ENCODE measurements around the gene TBXA2R.
"Not testable (repeated sequence)": the region's sequence is repeated elsewhere in the genome, so short reads cannot be mapped to it uniquely, and the experiment has no call there.

TBXA2R gene

DNA sequence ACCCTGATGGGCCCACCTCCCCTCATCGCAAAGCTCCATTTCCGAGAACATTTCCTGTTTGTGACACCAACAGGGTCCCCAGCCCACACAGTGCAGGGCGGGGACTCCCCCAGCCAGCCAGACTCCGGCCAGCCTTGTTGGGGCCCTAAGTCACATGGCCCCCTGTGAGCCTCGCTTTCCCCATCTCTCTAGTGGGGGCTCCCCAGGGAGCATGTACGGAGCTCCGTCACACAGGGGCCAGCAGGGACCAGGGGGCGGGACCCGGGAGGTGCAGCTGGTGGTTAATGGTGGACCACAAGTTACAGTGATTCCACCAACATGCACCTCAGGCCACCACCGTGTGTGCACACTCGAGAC lies 1.7 kb downstream of the TBXA2R start:
- no peak for DNase-seq

DNA sequence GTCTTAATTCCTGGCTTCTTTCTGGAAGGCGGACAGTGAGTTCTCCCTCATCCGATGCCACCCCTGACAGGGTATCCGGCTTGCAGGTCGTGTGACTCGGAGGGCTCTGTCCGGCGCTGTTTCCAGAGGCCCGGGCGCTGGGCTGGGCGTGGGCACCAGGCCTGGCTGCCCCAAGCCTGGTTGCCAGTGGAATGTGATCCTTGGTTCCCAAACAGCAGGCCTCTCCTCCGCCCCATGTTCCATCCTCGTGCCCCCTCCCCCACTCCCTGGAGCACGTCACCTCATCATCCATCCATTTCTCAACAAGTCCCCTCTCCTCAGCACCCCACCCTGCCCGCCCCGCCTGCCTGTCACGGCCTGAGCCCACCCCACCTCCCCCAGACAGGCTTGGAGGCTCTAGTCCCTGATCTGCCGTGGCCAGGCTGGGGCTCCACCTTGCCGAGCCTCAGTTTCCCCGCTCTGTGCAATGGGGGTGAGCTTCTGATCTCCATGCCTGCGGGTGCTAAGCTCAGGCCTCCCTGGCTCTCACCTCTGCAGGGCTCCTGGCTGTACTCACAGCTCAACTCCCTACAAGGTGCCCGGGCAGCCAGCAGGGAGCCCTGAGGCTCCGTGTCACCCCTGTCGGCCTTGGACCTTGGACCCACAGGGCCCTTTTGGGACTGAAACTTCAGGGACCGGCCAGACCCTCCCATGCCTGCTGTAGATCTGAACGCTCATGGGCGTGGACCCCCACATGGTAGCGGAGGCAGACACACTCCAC lies 2.3 kb downstream of the TBXA2R start:
- DNase-seq: no peak

DNA sequence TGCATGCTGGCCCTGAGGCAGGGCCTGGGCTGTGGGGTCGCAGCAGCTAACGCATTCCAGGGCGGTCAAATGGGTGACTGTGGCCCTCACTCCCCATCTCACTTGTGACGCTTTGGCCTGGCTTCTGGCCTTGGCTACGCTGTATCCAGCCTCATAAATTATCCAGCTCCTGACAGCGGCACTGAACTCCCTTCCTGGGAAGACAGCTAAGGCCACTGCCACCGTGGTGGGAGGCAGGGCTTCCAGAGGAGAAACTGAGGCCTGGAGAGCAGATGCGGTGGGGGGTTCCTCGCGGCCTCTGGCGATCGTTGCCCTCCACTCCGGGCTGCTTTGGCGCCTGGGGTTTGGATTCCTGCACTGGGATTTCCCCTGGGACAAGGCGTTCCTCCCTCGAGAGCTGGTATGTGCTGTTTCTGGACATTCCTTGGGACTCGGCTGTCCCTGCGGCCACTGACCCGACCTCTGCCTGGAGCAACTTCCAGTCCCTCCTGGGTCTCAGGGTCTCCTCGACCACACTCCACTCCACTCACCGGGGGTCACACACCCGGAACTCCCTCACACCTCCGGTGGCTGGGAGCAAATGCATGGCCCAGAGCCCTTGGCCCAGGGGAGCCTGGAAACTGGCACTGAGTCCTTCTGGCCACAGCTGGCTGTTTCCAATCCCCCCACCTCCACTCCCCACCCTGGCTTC lies 3.4 kb downstream of the TBXA2R start:
- DNase-seq: peak; percentile 22

DNA sequence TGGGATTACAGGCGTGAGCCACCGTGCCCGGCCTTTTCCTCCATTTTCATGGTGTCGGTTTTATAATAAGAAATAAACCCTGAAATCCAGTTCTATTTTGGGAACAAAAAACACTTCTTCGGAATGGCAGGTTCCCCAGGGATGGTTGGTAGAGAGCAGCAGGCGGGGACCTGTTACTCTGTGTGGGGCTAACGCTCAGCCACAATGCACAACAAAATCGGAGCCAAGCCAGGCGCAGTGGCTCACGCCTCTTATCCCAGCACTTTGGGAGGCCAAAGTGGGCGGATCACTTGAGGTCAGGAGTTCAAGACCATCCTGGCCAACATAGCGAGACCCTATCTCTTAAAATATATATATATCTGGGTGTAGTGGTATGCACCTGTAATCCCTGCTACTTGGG lies 5.7 kb downstream of the TBXA2R start:
- no peak for DNase-seq

DNA sequence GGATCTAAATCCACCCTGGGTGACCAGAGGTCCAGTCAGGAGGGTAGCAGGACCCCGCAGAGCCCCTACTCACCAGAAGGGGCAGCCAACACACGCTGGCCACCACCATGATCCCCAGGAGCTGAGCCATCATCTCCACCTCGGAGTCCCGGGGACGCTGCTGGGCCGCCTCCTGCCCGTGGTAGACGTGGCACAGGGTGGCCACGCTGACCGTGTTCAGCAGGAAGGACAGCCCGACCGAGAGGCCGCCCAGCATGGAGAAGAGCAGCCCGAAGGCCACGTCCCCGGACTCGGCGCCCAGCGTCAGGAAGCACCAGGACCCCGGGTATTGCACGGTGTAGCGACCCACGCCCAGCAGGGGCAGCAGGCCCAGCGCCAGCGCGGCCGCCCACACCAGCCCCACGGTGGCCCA lies 6.9 kb downstream of the TBXA2R start:
- DNase-seq: no peak

DNA sequence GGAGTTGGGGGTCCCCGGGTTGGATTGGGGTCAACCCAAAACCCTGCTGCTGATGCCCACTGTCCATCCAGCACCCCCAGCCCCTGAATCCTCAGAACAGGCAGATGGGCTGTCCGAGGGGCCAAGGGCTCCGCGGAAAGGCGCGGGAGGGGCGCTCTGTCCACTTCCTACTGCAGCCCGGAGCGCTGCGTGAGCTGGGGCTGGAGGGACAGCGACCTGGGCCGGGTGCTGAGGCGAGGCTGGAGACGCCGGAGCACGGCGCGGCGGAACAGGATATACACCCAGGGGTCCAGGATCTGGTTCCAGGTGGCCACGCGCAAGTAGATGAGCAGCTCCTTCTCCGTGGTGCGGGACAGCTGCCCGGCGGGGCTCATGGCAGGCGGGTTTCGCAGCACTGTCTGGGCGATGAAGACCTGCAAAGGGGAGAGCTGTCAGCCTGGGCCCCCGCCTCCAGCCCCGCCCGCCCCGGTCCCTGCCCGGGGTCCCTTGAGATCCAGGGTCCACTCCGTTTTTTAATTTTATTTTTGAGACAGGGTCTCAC lies 11.1 kb downstream of the TBXA2R start:
- no peak for DNase-seq

DNA sequence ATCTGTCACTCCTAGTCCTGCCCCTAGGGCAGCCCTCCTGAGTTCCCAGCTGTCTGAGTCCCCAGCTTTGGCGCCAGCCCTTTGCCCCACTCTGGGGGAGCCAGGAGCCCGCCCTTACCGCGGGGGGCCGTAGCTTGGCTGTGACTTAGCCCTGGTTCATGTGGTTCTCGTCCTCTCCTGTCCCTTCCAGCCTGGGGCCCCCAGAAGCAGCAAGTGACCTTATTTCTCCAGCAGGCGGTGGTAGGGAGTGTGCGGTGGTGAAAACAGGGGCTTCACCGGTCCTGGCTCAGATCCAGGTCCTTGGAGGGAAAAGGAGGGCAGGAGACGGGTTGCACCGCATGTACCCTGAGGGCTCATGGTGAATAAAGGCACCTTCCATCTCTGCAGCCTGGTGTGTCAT lies 13.5 kb downstream of the TBXA2R start:
- no peak for DNase-seq

DNA sequence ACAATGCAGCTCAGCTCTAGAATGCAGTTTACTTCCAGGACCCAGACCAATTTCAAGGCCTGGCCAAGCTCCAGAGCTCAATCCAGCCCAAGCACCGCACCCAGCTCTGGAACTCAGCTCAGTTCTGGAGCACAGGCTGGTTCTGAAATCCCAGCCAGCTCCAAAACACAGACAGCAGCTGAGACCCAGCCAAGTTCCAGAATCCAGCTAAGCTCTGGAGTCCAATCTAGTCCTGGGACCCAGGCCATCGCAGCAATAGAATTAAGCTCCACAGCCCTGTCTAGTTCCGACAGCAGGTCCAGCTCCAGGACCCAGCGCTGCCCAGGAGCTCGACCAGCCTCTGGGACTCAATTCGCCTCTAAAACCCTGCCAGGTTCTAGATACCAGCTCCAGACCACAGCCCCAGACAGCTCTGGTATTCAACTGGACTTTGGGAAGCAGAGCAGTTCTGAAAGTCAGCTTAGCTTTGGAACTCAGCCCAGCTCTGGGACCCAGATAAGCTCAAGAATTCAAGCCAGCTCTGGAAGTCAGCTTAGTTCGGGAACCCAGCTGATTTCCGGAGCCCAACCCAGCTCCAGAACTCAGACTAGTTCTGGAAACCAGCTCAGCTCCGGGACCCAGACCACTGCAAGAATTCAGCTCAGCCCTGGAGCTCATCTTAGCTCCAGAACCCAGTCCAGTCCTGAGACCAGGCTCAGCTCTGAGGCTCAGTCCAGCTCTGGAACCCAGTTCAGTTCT lies 14.6 kb downstream of the TBXA2R start:
- no peak for DNase-seq

DNA sequence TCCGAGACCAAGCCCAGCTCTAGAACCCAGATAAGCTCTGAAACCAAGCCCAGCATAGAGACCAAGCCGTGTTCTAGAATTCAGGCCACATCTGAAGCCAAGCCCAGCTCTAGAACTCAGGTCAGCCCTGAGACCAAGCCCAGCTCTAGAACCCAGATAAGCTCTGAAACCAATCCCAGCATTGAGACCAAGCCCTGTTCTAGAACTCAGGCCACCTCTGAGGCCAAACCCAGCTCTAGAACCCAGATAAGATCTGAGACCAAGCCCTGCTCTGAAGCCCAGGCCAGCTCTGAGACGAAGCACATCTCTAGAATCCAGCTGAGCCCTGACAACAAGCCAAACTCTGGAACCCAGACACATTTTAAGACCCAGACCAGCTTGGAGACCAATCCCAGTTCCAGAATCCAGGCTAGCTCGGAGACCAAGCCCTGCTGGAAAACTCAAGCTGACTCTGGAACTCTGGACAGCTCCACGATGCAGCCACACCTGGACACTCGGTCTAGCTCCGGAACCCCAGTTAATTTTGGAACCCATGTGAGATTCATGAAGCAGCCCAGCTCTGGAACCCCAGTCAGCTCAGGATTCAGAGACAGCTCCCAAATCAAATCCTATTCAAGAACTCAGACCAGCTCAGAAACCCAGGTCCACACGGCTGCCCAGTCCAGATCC lies 15.6 kb downstream of the TBXA2R start:
- DNase-seq: no peak

DNA sequence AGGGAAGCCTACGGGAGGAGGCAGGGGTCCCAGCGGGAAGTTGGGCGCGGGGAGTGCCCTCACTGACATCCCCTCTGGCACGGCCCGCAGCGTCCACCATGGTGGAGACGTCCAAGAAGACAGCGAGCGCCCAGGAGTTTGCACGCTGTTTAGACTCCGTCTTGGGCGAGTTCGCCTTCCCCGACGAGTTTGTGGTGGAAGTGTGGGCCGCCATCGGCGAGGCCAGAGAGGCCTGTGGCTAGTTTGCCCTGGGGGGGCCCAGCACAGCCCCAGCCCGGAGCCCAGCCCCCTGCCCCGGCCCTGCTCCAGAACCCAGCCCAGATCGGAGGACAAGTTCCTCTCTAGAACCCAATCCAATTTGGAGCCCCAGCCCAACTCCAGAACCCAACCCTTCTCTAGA lies 16.7 kb downstream of the TBXA2R start:
- no peak for DNase-seq

DNA sequence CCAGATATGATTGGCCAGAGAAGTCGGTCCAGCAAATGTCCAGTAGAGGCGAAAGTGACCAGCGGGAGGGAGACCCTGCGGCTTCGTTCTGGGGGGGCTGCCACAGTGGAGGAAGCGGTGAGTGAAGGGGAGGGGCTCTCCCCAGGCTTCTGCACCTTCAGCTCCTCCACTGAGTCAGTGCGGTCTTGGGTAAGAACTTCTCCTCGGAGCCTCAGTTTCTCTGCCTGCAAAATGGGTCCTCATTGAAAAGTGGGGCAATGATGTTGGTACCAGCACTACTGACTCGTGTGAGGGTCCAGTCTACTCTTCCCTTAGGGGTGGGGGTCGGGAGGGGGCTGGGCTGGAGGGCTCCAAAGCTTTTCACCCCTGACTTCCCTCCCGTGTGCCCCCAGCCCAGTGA lies 17.2 kb downstream of the TBXA2R start:
- no peak for DNase-seq

DNA sequence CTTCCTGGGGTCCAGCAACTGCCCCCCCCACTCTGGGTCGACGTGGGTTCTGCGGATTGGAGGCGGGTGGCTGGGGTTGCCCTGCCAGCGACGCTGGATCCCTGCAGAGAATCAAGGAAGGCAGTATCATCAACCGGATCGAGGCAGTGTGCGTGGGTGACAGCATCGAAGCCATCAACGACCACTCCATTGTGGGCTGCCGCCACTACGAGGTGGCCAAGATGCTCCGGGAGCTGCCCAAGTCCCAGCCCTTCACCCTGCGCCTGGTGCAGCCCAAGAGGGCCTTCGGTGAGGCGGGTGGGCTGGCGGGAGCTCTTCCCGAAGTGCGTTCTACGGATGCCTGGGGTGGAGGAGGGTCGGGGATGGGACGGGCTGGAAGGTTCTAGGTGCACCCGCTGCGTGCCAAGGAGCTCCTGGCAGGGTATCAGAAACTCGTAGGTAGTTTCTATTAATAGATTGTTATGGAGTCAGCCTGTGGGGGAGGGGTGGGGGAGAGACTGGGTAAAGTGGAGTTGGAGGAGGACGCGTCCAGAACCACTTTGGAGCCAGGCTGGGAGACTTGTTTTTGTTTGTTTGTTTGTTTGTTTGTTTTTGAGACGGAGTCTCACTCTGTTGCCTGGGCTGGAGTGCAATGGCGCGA lies 19.8 kb downstream of the TBXA2R start:
- DNase-seq: no peak

DNA sequence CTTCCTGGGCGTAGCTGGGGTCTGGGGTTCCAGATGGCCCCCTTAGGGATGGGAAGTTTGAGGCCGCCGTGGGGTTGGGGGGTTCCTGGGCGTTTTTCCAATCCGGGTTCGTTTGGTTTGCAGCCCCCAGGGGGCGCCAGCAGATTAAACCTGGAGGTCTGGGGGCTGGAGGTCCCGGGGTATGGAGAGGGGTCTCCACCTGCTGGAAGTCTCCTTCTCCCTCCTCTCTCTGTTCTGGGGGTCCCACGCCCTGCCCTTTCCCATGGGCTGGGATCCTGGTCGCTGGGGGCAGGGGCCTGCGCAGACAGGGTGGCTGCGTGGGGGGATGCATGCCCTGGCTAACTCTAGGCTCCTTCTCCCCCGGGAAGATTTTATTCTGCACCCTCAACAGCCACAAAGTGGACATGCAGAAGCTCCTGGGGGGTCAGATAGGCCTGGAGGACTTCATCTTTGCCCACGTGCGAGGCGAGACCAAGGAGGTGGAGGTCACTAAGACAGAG lies 20.5 kb downstream of the TBXA2R start:
- DNase-seq: no peak

DNA sequence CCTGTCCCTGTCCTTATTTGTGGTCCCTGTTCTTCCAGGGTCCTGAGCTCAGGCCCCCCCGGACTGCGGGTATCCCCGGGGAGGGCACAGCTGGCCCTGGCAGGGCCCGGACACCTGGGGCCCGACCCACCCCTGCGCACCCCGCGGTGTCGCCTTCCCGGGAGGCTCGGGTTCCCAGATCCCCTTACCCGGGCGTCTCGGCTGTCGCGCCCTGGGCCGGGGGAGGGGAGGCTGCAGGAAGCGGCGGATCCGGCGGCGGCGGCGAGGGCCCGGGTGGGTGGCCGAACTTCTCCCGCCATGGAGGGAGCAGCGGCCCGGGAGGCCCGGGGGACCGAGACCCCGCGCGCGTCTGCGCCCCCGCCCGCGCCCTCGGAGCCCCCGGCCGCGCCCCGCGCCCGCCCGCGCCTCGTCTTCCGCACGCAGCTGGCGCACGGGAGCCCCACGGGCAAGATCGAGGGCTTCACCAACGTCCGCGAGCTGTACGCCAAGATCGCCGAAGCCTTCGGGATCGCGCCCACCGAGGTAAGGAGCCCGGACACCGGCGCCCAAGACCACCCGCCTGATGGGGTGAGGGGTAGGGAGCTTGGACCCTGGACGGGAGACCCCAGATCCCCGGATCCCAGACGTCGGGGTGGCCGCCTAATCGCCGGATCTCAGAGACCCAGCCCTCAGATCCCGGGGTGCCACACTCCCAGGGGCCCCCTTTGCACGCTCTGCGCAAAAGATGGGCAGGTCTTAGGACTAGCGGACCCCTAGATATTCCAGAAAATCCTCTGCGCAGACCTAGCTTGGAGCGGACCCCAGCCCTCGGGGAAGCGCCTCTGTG lies 21.2 kb downstream of the TBXA2R start, which contains the start of gene GIPC3:
Gene GIPC3 (plus strand): TSS at position 178 of the 826 bp plus-strand sequence. CDS start 120 bp downstream, at position 298.
- DNase-seq: no peak

DNA sequence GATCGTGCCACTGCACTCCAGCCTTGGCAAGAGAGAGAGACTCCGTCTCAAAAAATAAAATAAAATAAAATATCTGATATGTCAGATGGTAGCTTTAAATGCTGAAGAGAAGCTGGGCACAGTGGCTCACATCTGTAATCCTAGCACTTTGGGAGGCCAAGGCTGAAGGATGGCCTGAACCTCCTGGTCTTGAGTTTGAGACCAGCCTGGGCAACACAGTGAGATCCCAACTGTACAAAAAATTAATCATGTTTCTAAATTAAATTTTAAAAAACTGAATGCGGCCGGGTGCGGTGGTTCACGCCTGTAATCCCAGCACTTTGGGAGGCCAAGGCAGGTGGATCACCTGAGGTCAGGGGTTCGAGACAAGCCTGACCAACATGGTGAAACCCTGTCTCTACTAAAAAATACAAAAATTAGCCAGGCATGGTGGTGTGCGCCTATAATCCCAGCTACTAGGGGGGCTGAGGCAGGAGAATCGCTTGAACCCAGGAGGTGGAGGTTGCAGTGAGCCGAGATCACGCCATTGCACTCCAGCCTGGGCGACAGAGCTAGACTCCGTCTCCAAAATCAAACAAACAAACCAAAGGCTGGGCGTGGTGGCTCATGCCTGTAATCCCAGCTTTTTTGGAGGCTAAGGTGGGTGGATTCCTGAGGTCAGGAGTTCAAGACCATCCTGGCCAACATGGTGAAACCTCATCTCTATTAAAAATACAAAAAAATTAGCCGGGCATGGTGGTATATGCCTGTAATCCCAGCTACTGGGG lies 22.5 kb downstream of the TBXA2R start:
- not testable (repeated sequence) for DNase-seq

DNA sequence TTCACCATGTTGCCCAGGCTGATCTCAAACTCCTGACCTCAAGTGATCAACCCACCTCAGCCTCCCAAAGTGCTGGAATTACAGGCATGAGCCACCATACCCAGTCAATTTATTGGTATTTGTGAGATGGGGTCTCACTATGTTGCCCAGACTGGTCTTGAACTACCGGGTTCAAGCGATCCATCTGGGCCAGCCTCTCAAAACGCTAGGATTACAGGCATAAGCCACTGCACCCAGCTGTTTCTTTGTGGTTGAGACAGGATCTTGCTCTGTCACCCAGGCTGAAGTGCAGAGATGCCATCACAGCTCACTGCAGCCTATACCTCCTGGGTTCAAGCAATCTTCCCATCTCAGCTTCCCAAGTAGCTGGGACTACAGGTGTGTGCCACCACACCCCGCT lies 24.9 kb downstream of the TBXA2R start:
- not testable (repeated sequence) for DNase-seq

DNA sequence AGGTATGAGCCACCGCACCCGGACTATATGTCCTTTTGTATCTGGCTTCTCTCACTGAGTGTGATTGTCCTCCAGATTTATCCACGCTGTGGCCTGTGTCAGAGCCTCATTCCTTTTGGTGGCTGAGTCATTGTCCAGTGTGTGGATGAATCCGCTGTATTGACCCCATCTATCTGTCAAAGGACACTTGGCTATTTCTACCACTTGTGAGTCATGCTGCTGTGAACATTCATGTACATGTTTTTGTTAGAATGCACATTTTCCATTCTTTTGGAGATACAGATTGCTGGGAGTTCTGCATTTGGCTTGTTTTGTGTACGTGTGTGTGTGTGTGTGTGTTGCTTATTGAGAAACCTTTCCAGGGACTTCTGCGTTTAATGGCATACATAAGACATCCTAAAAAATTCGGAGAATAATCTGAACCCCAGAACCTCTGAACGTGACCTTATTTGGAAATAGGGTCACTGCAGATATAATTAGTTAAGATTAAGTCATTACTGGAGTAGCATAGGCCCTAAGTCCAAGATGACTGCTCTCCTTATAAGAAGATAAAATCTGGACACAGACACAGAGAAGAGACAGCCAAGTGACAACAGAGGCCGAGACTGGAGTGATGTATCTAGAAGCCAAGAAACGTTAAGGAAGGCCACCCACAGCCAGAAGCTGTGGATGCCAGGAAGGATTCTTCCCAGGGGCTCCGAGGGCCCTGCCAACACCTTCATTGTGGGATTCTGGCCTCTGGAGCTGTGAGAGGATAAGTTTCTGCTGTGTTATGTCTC lies 26.3 kb downstream of the TBXA2R start:
- peak; percentile 95 for DNase-seq

DNA sequence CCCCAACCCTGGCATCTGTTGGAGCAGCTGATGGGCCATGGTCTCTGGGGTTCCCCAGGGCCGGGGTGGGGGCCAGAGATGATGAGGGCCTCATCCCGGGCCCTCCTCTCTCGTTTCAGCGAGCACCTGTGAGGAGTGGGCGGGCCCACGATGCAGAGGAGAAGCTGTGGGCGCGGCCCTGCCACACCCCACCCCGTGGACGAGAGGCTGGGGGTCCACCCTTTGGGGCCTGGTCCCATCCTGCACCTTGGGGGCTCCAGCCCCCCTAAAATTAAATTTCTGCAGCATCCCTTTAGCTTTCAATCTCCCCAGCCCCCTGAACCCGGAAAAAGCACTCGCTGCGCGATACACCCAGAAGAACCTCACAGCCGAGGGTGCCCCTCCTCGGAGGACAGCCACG lies 28.3 kb downstream of the TBXA2R start:
- no peak for DNase-seq

DNA sequence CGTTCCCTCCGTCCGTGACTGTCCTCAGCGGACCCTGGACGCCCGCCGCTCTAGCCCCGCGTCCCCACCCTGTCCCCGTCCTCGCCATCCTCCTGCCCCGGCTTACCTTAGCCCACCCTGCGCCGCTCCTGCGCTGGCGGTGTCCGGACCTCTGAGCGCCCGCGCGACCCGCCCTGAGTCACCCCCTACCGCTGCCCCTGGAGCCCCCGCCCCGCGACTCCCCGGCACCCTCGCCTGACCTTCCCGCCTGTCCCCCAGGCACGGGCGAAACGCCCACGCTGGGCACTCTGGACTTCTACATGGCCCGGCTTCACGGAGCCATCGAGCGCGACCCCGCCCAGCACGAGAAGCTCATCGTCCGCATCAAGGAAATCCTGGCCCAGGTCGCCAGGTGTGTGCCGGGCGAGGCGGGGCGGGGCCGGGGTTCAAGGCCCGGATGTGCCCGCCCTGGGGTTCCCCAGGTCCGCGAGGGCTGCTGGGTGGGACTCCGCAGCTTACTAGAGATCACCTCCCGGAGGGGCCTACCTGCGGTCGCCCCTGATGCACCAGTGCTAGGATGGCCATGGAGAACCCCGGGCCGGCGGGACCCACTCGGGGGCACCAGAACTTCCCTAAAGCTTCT lies 28.8 kb downstream of the TBXA2R start:
- DNase-seq: no peak
